SKM-1 (cell line): ENCODE results near the gene KIAA0930.

Experiments used
- DNase-seq: peaks from one replicate; lab custom pipeline; 2025; ENCODE audit not compliant: unreplicated experiment; lab: John Stamatoyannopoulos, UW

Gene KIAA0930

DNA sequence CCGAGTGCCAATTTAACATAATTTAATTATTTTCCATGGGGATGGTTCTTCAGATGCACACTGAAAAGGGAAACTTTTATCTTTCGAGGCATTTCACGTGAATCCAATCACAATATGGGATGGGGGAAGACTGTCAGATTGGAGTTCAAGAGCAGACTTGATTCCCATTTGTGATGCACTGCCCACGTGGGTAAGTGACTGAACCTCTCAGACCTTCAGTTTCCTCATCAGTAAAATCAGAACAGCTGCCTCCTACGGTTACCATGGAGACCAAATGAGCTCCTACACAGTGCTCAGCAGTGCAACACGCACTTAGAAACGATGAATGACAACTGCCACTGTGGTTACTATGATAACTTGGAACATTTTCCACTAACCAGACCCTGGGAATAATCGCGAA is 21.7 kb downstream of the KIAA0930 start:
- DNase-seq, result no peak

GRCh38 chr22:45217806-45218205 is 22.9 kb downstream of the KIAA0930 start:
- DNase-seq, result no peak

GRCh38 chr22:45217345-45217744 is 23.3 kb downstream of the KIAA0930 start:
- no peak for DNase-seq

DNA sequence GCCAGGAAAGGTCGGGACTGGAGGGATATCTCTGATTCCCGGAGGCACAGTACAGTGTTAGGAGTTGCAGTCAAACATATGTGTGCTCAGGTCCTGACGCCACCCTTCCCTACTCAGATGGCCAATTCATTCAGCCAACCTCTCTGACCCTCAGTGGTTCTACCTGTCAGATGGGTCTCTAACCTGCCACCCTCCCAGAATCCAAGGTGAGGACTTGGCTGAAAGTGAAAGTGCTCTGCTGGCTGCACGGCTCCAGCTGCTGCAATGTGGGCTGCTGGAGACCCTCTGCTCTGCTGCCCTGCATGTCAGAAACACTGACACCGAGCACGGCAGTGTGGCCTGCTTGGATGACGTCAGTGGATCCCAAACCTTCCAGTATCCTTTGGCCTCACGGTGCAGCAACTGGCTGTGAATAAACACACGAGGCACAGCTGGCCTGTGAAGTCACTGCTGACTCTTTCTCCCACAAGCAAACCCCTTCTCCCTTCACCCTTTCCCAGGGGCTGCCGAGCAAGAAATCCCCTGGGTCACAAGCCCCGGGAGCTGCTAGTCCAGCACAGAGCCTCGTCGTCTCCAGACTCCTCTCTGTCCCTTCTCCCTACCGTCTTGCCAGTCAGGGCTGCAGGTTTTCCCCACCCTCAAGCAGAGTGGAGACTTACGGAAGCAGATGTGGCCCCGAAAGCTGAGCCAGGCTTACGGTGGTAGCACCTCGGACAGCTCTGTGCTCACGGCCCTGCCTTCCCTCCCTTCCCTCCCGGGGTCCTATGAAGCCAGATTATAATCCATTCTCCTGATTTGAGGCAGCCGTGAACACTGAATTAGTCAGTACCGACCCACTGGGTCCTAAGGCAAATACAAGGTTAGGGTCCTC is 24.3 kb downstream of the KIAA0930 start:
- no peak for DNase-seq

GRCh38 chr22:45212992-45213751 is 27.5 kb downstream of the KIAA0930 start:
- DNase-seq, result peak; percentile 83

- DNase-seq, result no peak
These were observed 28.4 kb downstream of the KIAA0930 start for GRCh38 chr22:45212306-45212709.

- no peak for DNase-seq
These were observed 28.8 kb downstream of the KIAA0930 start for GRCh38 chr22:45211848-45212247.

DNA sequence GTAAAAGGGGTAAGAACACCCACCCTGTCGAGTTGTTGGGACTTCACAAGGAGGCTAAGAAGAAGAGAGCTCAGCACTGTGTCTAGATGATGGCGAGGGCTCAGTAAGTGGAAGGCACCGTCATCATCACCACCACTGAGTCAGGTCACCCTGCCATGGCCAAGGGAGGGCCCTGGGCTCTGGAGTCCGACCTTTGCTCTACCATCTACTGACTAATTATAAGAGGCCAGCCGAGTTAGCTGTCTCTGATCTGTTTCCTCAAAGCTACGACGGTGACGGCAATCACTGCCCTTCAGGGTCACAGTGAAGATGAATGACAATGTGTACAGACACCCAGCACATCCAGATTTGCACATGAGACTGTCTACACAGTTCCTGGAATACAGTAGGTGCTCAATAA is 29.3 kb downstream of the KIAA0930 start:
- DNase-seq, result no peak

- DNase-seq, result no peak
These were observed 29.7 kb downstream of the KIAA0930 start for GRCh38 chr22:45210991-45211390.

- no peak for DNase-seq
These were observed 30.1 kb downstream of the KIAA0930 start for GRCh38 chr22:45210577-45210976.

- DNase-seq, result no peak
These were observed 30.5 kb downstream of the KIAA0930 start for GRCh38 chr22:45210174-45210573.

GRCh38 chr22:45208993-45209838 is 31.5 kb downstream of the KIAA0930 start:
- no peak for DNase-seq

DNA sequence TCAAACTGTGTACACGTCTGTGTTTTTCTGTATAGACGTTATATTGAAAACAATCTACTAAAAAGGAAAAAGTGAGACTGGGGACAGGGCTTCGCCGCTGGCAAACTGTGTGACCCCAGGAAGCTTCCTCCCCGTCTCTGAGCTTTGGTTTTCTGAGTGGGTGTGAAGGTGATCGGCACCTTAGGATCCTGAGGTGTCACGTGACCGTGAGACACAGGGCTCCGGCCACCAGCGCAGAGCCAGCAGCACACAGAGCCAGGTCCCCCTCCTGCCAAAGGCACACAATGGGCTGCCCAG is 32.0 kb downstream of the KIAA0930 start:
- no peak for DNase-seq

GRCh38 chr22:45207981-45208664 is 32.6 kb downstream of the KIAA0930 start:
- no peak for DNase-seq

DNA sequence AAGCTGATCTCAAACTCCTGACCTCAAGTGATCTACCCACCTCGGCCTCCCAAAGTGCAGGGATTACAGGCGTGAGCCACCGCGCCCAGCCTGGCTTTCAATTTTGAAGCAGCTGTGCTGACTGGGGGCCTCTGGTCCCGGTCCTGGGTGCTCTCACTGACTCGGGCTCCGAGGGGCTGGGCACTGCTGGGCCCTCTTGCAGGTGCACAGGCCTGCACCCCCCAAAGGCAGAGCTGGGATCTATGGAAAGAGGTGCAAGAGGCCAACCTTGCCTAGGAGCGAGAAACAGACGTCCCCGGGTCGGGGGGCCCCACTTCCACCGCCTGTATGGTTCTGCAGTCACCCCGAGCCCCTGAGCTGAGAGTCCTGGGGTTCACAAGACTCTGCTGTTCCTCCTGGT is 33.2 kb downstream of the KIAA0930 start:
- DNase-seq, result no peak

DNA sequence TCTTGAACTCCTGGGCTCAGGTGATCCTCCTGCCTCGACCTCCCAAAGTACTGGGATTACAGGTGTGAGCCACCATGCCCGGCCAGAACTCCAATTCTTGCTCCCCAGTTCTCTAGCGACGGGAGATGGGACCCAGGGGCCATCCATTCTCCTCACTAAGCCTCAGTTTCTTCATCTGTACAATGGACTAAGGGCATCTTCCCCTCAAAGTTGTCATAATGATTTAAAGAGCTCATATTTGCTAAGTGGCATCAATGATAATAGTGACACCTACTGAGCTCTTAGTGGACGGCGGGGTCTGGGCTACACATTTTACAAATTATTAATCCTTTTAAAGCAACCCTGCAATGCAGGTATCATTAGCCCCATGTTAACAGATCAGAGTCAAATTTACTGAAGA is 34.5 kb downstream of the KIAA0930 start:
- DNase-seq, result no peak

GRCh38 chr22:45205276-45205925 is 35.3 kb downstream of the KIAA0930 start:
- DNase-seq, result no peak

- DNase-seq, result no peak
These were observed 35.9 kb downstream of the KIAA0930 start for GRCh38 chr22:45204819-45205218.

- no peak for DNase-seq
These were observed 36.5 kb downstream of the KIAA0930 start for GRCh38 chr22:45204241-45204640.

DNA sequence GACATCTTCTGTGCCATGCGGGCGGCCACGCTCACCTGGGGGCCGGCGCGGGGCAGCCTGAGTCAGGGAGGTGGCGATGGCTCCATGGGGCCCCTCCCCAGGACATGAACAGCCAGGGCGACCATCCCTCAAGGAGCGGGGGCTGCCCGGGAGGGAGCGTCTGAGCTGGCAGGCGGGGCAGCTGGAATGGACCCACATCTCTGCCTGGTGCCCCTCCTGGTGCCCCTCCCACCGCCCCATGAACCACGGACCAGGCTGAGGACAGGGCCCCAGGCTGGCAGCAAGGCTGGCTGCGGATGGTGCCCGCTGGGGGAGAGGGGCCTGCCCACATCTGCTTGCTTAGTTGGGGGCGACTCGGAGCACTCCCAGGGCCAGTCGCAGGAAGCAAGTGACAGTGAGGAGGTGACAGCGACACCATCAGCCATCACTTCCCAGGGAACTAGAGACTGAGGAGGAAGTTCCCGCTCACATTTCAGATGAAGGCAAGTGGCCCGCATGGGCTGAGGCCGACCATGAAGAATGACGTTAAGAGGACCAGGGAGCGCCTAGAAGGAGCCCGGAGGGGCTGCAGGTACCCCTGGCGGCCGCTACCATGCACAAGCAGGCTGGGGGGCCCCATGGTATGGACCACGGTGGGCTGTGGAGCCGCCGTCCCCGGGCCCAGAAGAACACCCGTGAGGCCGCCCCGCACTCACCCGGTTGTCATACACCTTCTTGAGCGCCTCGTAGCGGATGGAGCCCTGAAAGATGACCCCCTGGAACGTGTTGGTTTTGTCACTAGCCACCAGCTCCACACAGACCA is 37.3 kb downstream of the KIAA0930 start:
- DNase-seq, result no peak
